GM13976 (cell line): ENCODE data around the gene IGLON5.

Experiments
- DNase-seq: peaks from one replicate; pipeline ENCODE4 v3.0.0; 2012; ENCODE audit warnings: low spot score
- CTCF ChIP-seq: IDR thresholded peaks from 2 replicates; pipeline ENCODE4 v1.5.1; 2012; ENCODE audit warnings: borderline replicate concordance, mild to moderate bottlenecking; ENCODE audit not compliant: insufficient read depth; ENCODE audit errors: extremely low read depth, missing control alignments, control extremely low read depth
- in situ Hi-C: fragments of 300-500 bp; cut with MboI; formaldehyde crosslinking; loops from one replicate; pipeline ENCODE4 v1.12.0; 2022; ENCODE audit warnings: low sequenced_read_pairs, mixed read lengths, inconsistent platforms; ENCODE audit not compliant: unreplicated experiment

The IGLON5 gene

GRCh38 chr19:51351266-51351990, 40.0 kb downstream of the IGLON5 start:
- in situ Hi-C loops: no loop called here
- TF ChIP-seq CTCF: no peak

GRCh38 chr19:51352783-51353360, 41.4 kb downstream of the IGLON5 start:
- no peak for TF ChIP-seq CTCF
- no peak for DNase-seq
- in situ Hi-C loops: no loop called here

More at GRCh38 chr19:51351266-51351990, 40.0 kb downstream of the IGLON5 start:
- DNase-seq: no peak

GRCh38 chr19:51354103-51354741, 42.8 kb downstream of the IGLON5 start:
- DNase-seq: no peak
- TF ChIP-seq CTCF: no peak
- in situ Hi-C loops: no loop called here

- in situ Hi-C loops: no loop called here
- DNase-seq: no peak
- no peak for TF ChIP-seq CTCF
Measured at GRCh38 chr19:51354742-51355148, 43.3 kb downstream of the IGLON5 start.

- in situ Hi-C loops: no loop called here
- TF ChIP-seq CTCF: no peak
- no peak for DNase-seq
Measured at GRCh38 chr19:51356159-51356801, 44.8 kb downstream of the IGLON5 start.

- no peak for TF ChIP-seq CTCF
- in situ Hi-C loops: no loop called here
- DNase-seq: no peak
Measured at GRCh38 chr19:51357952-51358351, 46.5 kb downstream of the IGLON5 start.
